IPS DF 6.9 (cell line): Measurements from ENCODE around the gene NDUFB8.

ENCODE experiments used
- DNase-seq: peaks from one replicate; pipeline ENCODE4 v3.0.0-alpha.2; 2013; ENCODE audit warnings: low read depth, low spot score
- H3K27ac ChIP-seq: one replicate; pipeline ENCODE4 v1.5.1; 2013; ENCODE audit warnings: low read length, control low read depth
- H3K27me3 ChIP-seq: 2 replicates; pipeline ENCODE4 v1.6.1; 2013; ENCODE audit warnings: mild to moderate bottlenecking, low read length; ENCODE audit not compliant: control insufficient read depth, insufficient read depth
- H3K36me3 ChIP-seq: 2 replicates; pipeline ENCODE4 v1.6.1; 2013; ENCODE audit warnings: low read length; ENCODE audit not compliant: control insufficient read depth, insufficient read depth
- H3K4me1 ChIP-seq: 2 replicates; pipeline ENCODE4 v1.6.1; 2013; ENCODE audit warnings: low read length; ENCODE audit not compliant: control insufficient read depth, insufficient read depth
- H3K4me3 ChIP-seq: 2 replicates; pipeline ENCODE4 v1.5.1; 2013; ENCODE audit warnings: mild to moderate bottlenecking, low read length
- H3K9me3 ChIP-seq: 2 replicates; pipeline ENCODE4 v1.6.1; 2013; ENCODE audit warnings: low read length, inconsistent platforms; ENCODE audit not compliant: control insufficient read depth, insufficient read depth
- WGBS: extraction: QIAGEN DNeasy Blood & Tissue Kit; methylation state at CpG from one replicate; pipeline ENCODE4 v1.1.7; 2013; ENCODE audit warnings: mixed read lengths, missing lambda C conversion rate; ENCODE audit not compliant: insufficient read length, insufficient coverage; 5-methylcytosine and 5-hydroxymethylcytosine counted together

NDUFB8 gene

GRCh38 chr10:100567249-100567648, 37.6 kb upstream of the NDUFB8 start:
- Histone ChIP-seq H3K4me1 (peaks cover 3% of the 10 kb centered on the region; the same call in 1 of the 2 replicates), H3K36me3 (no peaks in the 10 kb centered on the region), H3K9me3 (no peaks in the 10 kb centered on the region), H3K27ac (no peak overlapping the region), H3K27me3 (no peaks in the 10 kb centered on the region), H3K4me3 (no peak overlapping the region)
- no peak for DNase-seq
- WGBS = no CpG with 5 or more reads among the region's 11 CpGs

- WGBS = no CpG with 5 or more reads among the region's 3 CpGs
- H3K27me3 ChIP-seq = no peaks in the 10 kb centered on the region
- peaks cover 3% of the 10 kb centered on the region; the same call in 1 of the 2 replicates for H3K4me1 ChIP-seq
- no peak overlapping the region for H3K27ac ChIP-seq
- no peaks in the 10 kb centered on the region for H3K9me3 ChIP-seq
- H3K4me3 ChIP-seq = no peak overlapping the region
- H3K36me3 ChIP-seq = no peaks in the 10 kb centered on the region
- DNase-seq = no peak
Observed at GRCh38 chr10:100566561-100566960, 36.9 kb upstream of the NDUFB8 start.

GRCh38 chr10:100565206-100565985, 35.7 kb upstream of the NDUFB8 start:
- Histone ChIP-seq H3K36me3 (no peaks in the 10 kb centered on the region), H3K27me3 (no peaks in the 10 kb centered on the region), H3K4me3 (no peak overlapping the region), H3K27ac (no peak overlapping the region), H3K9me3 (no peaks in the 10 kb centered on the region), H3K4me1 (peaks cover 3% of the 10 kb centered on the region; the same call in 1 of the 2 replicates)
- DNase-seq = no peak
- no CpG with 5 or more reads among the region's 9 CpGs for WGBS

GRCh38 chr10:100562008-100562672, 32.5 kb upstream of the NDUFB8 start:
- Histone ChIP-seq H3K36me3 (no peaks in the 10 kb centered on the region; the same call in 1 of the 2 replicates), H3K4me3 (no peak overlapping the region), H3K4me1 (no peaks in the 10 kb centered on the region), H3K27me3 (no peaks in the 10 kb centered on the region), H3K9me3 (no peaks in the 10 kb centered on the region), H3K27ac (no peak overlapping the region)
- WGBS = no CpG with 5 or more reads among the region's 62 CpGs
- DNase-seq = peak; percentile 63

GRCh38 chr10:100561005-100561404, 31.3 kb upstream of the NDUFB8 start:
- no CpG with 5 or more reads among the region's 2 CpGs for WGBS
- Histone ChIP-seq H3K27me3 (no peaks in the 10 kb centered on the region), H3K9me3 (no peaks in the 10 kb centered on the region), H3K4me3 (no peak overlapping the region), H3K4me1 (no peaks in the 10 kb centered on the region), H3K27ac (no peak overlapping the region), H3K36me3 (no peaks in the 10 kb centered on the region; the same call in 1 of the 2 replicates)
- DNase-seq = no peak

GRCh38 chr10:100560248-100560647, 30.6 kb upstream of the NDUFB8 start:
- no peak overlapping the region for H3K27ac ChIP-seq
- no peak for DNase-seq
- WGBS = no CpG with 5 or more reads among the region's 1 CpG
- H3K9me3 ChIP-seq = no peaks in the 10 kb centered on the region
- no peak overlapping the region for H3K4me3 ChIP-seq
- H3K36me3 ChIP-seq = no peaks in the 10 kb centered on the region; the same call in 1 of the 2 replicates
- H3K4me1 ChIP-seq = no peaks in the 10 kb centered on the region
- no peaks in the 10 kb centered on the region for H3K27me3 ChIP-seq

GRCh38 chr10:100554902-100555301, 25.2 kb upstream of the NDUFB8 start:
- no peaks in the 10 kb centered on the region for H3K27me3 ChIP-seq
- no peak overlapping the region for H3K4me3 ChIP-seq
- no peaks in the 10 kb centered on the region for H3K4me1 ChIP-seq
- peaks cover 2% of the 10 kb centered on the region; the same call in 1 of the 2 replicates for H3K36me3 ChIP-seq
- H3K27ac ChIP-seq = no peak overlapping the region
- no peaks in the 10 kb centered on the region for H3K9me3 ChIP-seq
- WGBS = no CpG with 5 or more reads among the region's 2 CpGs
- DNase-seq = no peak

GRCh38 chr10:100553929-100554328, 24.3 kb upstream of the NDUFB8 start:
- H3K4me1 ChIP-seq = no peaks in the 10 kb centered on the region
- H3K36me3 ChIP-seq = peaks cover 7% of the 10 kb centered on the region; the same call in 1 of the 2 replicates
- H3K27ac ChIP-seq = no peak overlapping the region
- no peaks in the 10 kb centered on the region for H3K9me3 ChIP-seq
- WGBS = no CpG with 5 or more reads among the region's 3 CpGs
- no peaks in the 10 kb centered on the region for H3K27me3 ChIP-seq
- DNase-seq = no peak
- H3K4me3 ChIP-seq = no peak overlapping the region

GRCh38 chr10:100551738-100552137, 22.1 kb upstream of the NDUFB8 start:
- Histone ChIP-seq H3K36me3 (peaks cover 22% of the 10 kb centered on the region), H3K27me3 (no peaks in the 10 kb centered on the region), H3K9me3 (no peaks in the 10 kb centered on the region), H3K4me3 (no peak overlapping the region), H3K4me1 (no peaks in the 10 kb centered on the region), H3K27ac (no peak overlapping the region)
- no CpG with 5 or more reads among the region's 5 CpGs for WGBS
- DNase-seq = no peak

- no CpG with 5 or more reads among the region's 4 CpGs for WGBS
Observed at GRCh38 chr10:100551196-100551595, 21.5 kb upstream of the NDUFB8 start.

More at GRCh38 chr10:100551196-100551595, 21.5 kb upstream of the NDUFB8 start:
- no peak overlapping the region for H3K4me3 ChIP-seq
- H3K27ac ChIP-seq = no peak overlapping the region
- no peaks in the 10 kb centered on the region for H3K4me1 ChIP-seq
- H3K9me3 ChIP-seq = no peaks in the 10 kb centered on the region
- peaks cover 22% of the 10 kb centered on the region for H3K36me3 ChIP-seq
- no peak for DNase-seq
- no peaks in the 10 kb centered on the region for H3K27me3 ChIP-seq
